Osteoblast (primary cell): ENCODE data around the gene SOX10. TPM values are rescaled to one million over a fixed set of nuclear protein-coding genes. Genes with fewer than 3 reads are reported as not detected.

ENCODE experiments used
- DNase-seq: peaks from one replicate; pipeline ENCODE4 v3.0.0; 2011; ENCODE audit warnings: low spot score, mixed read lengths; ENCODE audit not compliant: insufficient read length; ENCODE audit errors: missing footprints
- H2AFZ ChIP-seq: 2 replicates; pipeline ENCODE4 v1.6.0; 2011; ENCODE audit warnings: mild to moderate bottlenecking, low read length
- H3K27ac ChIP-seq: 2 replicates; pipeline ENCODE4 v1.5.1; 2011; ENCODE audit warnings: mild to moderate bottlenecking, low read depth, low read length, moderate library complexity
- H3K27me3 ChIP-seq: 2 replicates; pipeline ENCODE4 v1.6.0; 2012; ENCODE audit warnings: mild to moderate bottlenecking, control low read depth, inconsistent platforms, low read length, moderate library complexity; ENCODE audit not compliant: insufficient read depth
- H3K36me3 ChIP-seq: 2 replicates; pipeline ENCODE4 v1.5.1; 2011; ENCODE audit warnings: mild to moderate bottlenecking, low read length, control low read depth, moderate library complexity; ENCODE audit not compliant: insufficient read depth
- H3K4me1 ChIP-seq: 2 replicates; pipeline ENCODE4 v1.5.1; 2011; ENCODE audit warnings: mild to moderate bottlenecking, low read length, control low read depth, moderate library complexity; ENCODE audit not compliant: insufficient read depth
- H3K4me2 ChIP-seq: 2 replicates; pipeline ENCODE4 v1.6.0; 2011; ENCODE audit warnings: mild to moderate bottlenecking, low read length; ENCODE audit not compliant: insufficient read depth
- H3K4me3 ChIP-seq: fragments of 200-600 bp; sonication (generic); 3 replicates; pipeline ENCODE4 v1.5.1; 2012; ENCODE audit warnings: mild to moderate bottlenecking, low read length, inconsistent platforms; ENCODE audit not compliant: insufficient read depth
- H3K79me2 ChIP-seq: 2 replicates; pipeline ENCODE4 v1.6.0; 2012; ENCODE audit warnings: mild to moderate bottlenecking, low read length, control low read depth, inconsistent platforms; ENCODE audit not compliant: insufficient read depth
- H3K9me3 ChIP-seq: 2 replicates; pipeline ENCODE4 v1.5.1; 2011; ENCODE audit warnings: low read depth, low read length, control low read depth
- H4K20me1 ChIP-seq: 2 replicates; pipeline ENCODE4 v1.6.0; 2012; ENCODE audit warnings: mild to moderate bottlenecking, low read length, control low read depth; ENCODE audit not compliant: insufficient read depth
- total RNA-seq: library from RNA; depleted of rRNA; stranded (reverse); fragments of >200 nt; gene quantifications from 2 replicates; pipeline ENCODE4 v1.2.3, GENCODE V29; 2012
- TF ChIP-seq, protein P1 (sequence below): IDR thresholded peaks from 2 replicates; pipeline ENCODE4 v1.5.1; 2011; ENCODE audit warnings: mild to moderate bottlenecking, low read depth, low read length, moderate library complexity; ENCODE audit errors: extremely low read depth

SOX10 gene
- total RNA-seq, 1 donor = not detected

DNA sequence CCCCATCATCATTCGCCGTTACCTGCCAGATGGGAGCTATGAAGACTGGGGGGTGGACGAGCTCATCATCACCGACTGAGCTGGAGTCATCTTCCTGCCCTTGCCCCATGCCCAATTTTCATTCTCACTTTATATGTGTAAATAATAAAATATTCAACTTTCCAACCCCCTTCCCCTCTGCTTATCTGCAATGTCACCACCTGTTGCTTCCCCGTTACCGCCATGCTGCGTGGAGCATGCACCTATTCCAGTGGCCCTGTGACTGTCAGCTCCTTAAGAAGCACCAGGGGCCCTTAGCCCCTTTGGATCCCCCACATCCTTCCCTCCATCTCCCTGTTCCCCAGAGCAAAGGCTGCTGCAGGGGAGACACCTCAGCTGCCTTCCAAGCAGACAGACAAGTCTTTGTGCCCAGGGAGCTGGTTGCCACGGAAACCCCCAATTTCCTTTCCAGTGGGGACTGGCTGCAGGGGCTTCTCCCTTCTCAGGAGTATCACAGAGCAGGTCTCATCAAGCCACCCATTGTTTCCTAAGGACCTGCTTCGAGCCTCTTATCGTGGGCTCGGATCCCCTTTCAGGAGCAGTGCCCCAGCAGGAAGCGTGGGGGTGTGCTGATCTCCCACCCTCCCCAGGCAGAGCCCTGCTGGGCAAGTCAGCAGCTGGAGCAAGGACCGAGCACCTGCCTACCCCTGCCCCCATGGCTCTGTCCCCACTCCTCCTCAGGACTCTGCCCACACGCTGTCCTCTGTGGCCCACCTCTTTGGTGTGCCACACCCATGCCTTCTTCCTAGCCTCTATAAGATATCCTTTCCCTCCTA lies 16.5 kb downstream of the SOX10 start:
- no peaks in the 10 kb centered on the region for H3K9me3 ChIP-seq
- peaks cover 13% of the 10 kb centered on the region for H3K36me3 ChIP-seq
- TF ChIP-seq, protein P1, sequence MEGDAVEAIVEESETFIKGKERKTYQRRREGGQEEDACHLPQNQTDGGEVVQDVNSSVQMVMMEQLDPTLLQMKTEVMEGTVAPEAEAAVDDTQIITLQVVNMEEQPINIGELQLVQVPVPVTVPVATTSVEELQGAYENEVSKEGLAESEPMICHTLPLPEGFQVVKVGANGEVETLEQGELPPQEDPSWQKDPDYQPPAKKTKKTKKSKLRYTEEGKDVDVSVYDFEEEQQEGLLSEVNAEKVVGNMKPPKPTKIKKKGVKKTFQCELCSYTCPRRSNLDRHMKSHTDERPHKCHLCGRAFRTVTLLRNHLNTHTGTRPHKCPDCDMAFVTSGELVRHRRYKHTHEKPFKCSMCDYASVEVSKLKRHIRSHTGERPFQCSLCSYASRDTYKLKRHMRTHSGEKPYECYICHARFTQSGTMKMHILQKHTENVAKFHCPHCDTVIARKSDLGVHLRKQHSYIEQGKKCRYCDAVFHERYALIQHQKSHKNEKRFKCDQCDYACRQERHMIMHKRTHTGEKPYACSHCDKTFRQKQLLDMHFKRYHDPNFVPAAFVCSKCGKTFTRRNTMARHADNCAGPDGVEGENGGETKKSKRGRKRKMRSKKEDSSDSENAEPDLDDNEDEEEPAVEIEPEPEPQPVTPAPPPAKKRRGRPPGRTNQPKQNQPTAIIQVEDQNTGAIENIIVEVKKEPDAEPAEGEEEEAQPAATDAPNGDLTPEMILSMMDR = no peak
- peak; percentile 23 for DNase-seq
- H3K4me2 ChIP-seq = no peak overlapping the region
- peaks cover 11% of the 10 kb centered on the region for H3K4me1 ChIP-seq
- no peaks in the 10 kb centered on the region for H3K27me3 ChIP-seq
- no peak overlapping the region for H2AFZ ChIP-seq
- H3K79me2 ChIP-seq = peaks cover 3% of the 10 kb centered on the region
- H3K27ac ChIP-seq = no peak overlapping the region
- H3K4me3 ChIP-seq = no peak overlapping the region
- peaks cover 22% of the 10 kb centered on the region for H4K20me1 ChIP-seq

DNA sequence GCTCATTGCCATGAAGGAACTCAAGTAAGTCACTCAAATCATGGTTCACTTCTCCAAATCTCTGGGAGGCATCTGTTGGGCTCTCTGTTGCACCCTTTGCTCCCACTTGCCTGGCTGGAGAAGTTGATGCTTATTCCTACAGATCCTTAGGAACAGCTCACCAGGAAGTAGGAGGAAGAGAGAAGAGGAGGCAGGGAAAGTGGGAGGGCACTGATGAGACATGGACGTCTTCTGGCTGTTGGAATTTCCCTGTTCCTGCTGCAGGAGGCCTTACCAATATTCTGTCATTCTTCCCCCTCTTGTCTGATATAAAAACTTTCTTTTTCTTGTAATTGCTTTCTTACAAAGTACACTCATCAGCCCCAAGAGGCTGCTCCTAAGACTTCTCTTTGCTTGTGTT lies 17.2 kb downstream of the SOX10 start:
- peaks cover 22% of the 10 kb centered on the region for H4K20me1 ChIP-seq
- no peak overlapping the region for H3K4me2 ChIP-seq
- DNase-seq = peak; percentile 85
- no peak overlapping the region for H3K27ac ChIP-seq
- TF ChIP-seq, protein P1 = no peak
- no peaks in the 10 kb centered on the region for H3K27me3 ChIP-seq
- peaks cover 3% of the 10 kb centered on the region for H3K79me2 ChIP-seq
- peaks cover 11% of the 10 kb centered on the region for H3K4me1 ChIP-seq
- H2AFZ ChIP-seq = no peak overlapping the region
- no peaks in the 10 kb centered on the region for H3K9me3 ChIP-seq
- peaks cover 13% of the 10 kb centered on the region for H3K36me3 ChIP-seq
- no peak overlapping the region for H3K4me3 ChIP-seq

DNA sequence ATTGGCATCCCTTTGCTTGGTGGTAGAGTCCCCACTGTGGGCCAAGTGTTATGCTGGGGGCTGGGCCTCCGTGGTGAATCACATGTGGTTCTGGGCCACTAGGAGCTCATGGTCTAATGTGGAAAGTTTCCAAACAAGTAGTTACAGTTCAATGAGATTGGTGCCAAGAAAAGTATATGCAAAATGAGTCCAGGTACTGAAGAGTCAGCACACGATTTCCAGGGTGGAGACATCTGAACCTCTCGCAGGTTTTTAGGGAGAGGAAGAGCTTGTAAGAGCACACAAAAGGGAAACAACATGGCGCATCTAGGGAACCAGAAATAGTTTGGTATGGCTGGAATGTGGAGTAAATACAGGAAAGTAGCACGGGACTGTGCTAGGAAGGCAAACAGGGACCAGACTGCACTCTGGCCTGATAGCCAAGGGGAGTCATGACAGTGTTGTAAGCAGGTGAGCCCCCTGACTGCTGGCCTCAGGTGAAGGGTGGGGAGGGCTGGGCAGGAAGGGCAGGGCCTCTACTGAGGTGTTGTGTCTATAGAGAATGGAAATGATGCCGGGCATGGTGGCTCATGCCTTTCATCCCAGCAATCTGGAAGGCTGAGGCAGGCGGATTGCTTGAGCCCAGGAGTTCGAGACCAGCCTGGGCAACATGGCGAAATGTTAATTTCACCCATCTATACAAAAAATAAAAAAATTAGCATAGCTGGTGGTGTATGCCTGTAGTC lies 18.3 kb downstream of the SOX10 start:
- no peaks in the 10 kb centered on the region for H3K9me3 ChIP-seq
- peaks cover 20% of the 10 kb centered on the region for H3K36me3 ChIP-seq
- no peak overlapping the region for H3K4me3 ChIP-seq
- DNase-seq = peak; percentile 76
- no peak overlapping the region for H3K4me2 ChIP-seq
- peak overlapping the region; percentile 11 for H3K27ac ChIP-seq
- peaks cover 3% of the 10 kb centered on the region for H3K79me2 ChIP-seq
- H3K27me3 ChIP-seq = no peaks in the 10 kb centered on the region
- H3K4me1 ChIP-seq = peaks cover 11% of the 10 kb centered on the region
- H2AFZ ChIP-seq = no peak overlapping the region
- TF ChIP-seq, protein P1 = no peak
- peaks cover 22% of the 10 kb centered on the region for H4K20me1 ChIP-seq

DNA sequence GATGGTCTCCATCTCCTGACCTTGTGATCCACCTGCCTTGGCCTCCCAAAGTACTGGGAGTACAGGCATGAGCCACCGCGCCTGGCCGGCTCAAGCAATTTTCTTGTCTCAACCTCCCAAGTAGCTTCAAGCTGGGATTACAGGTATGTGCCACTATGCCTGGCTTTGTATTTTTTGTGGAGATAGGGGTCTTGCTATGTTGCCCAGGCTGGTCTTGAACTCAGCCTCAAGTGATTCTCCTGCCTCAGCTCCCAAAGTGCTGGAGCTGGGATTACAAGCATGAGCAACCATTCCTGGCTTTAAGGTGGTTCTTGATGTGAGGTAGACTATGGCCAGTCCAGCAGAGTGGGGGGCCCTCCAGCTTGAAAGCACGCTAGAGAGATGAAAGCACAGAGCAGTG lies 23.3 kb downstream of the SOX10 start:
- Histone ChIP-seq H4K20me1 (peaks cover 19% of the 10 kb centered on the region), H3K36me3 (peaks cover 52% of the 10 kb centered on the region)

More for the DNA sequence above, 23.3 kb downstream of the SOX10 start:
- no peak for DNase-seq
- H3K4me3 ChIP-seq = no peak overlapping the region
- no peaks in the 10 kb centered on the region for H3K9me3 ChIP-seq
- no peaks in the 10 kb centered on the region for H3K27me3 ChIP-seq
- TF ChIP-seq, protein P1 = no peak
- no peak overlapping the region for H3K27ac ChIP-seq
- H2AFZ ChIP-seq = no peak overlapping the region
- peaks cover 20% of the 10 kb centered on the region for H3K79me2 ChIP-seq
- no peak overlapping the region for H3K4me2 ChIP-seq
- H3K4me1 ChIP-seq = peaks cover 9% of the 10 kb centered on the region
